Skeletal muscle tissue (tissue), 4 donors: Measurements from ENCODE around the gene ZNF821. TPM values are rescaled to one million over a fixed set of nuclear protein-coding genes. Genes with fewer than 3 reads are reported as not detected.

Experiments used
- H3K27ac ChIP-seq: one replicate; pipeline ENCODE4 v1.7.0; 2013; ENCODE audit warnings: mild to moderate bottlenecking, low read depth, low read length, inconsistent platforms
- H3K27me3 ChIP-seq, 3 donors: one replicate each; pipeline ENCODE4 v1.7.0; 2013; ENCODE audit warnings: low read length in 3 of 3; ENCODE audit not compliant: control insufficient read depth in 3 of 3, insufficient read depth in 3 of 3
- H3K36me3 ChIP-seq, 3 donors: one replicate each; pipeline ENCODE4 v1.7.0; 2013; ENCODE audit warnings: low read length in 3 of 3; ENCODE audit not compliant: control insufficient read depth in 3 of 3, insufficient read depth in 3 of 3
- H3K4me1 ChIP-seq, 3 donors: one replicate each; pipeline ENCODE4 v1.7.0; 2013; ENCODE audit warnings: low read length in 3 of 3, mild to moderate bottlenecking in 3 of 3; ENCODE audit not compliant: control insufficient read depth in 3 of 3, insufficient read depth in 3 of 3
- H3K4me3 ChIP-seq, 3 donors: one replicate each; pipeline ENCODE4 v1.7.0; 2013; ENCODE audit warnings: low read length in 3 of 3
- H3K9ac ChIP-seq, 3 donors: one replicate each; pipeline ENCODE4 v1.7.0; 2013; ENCODE audit warnings: low read length in 3 of 3, mild to moderate bottlenecking in 3 of 3, moderate library complexity in 2 of 3, low read depth in 1 of 3
- H3K9me3 ChIP-seq, 3 donors: one replicate each; pipeline ENCODE4 v1.7.0; 2013; ENCODE audit warnings: low read length in 3 of 3; ENCODE audit not compliant: control insufficient read depth in 3 of 3
- total RNA-seq: library from RNA; depleted of rRNA; stranded (reverse); fragments of >200 nt; gene quantifications from one replicate; pipeline ENCODE4 v1.2.3, GENCODE V29; 2014
- donor health status: Osteomylitis.

The ZNF821 gene
- 5.7 TPM for total RNA-seq

- H3K27ac ChIP-seq, result peak within 1 kb of the TSS; percentile 89
- peak within 1 kb of the TSS; percentile 88 to 92 (median 88) for H3K4me3 ChIP-seq
- no peaks in the 10 kb centered on the region for H3K27me3 ChIP-seq
- H3K9ac ChIP-seq, result peak within 1 kb of the TSS; percentile 92 to 93 (median 92)
- no peaks in the 10 kb centered on the region for H3K9me3 ChIP-seq
- peaks cover 0 to 12% (median 10%) of the 10 kb centered on the region in 3 donors for H3K36me3 ChIP-seq
- peaks cover 10 to 15% (median 14%) of the 10 kb centered on the region in 3 donors for H3K4me1 ChIP-seq
Observed at GRCh38 chr16:71883849-71884638, at the start of gene ZNF821. ZNF821 (minus strand) TSS chr16:71884182; CDS start chr16:71879946, 4,236 bp downstream.

GRCh38 chr16:71933017-71933416, 49.0 kb upstream of the ZNF821 start:
- peaks cover 19 to 41% (median 26%) of the 10 kb centered on the region in 3 donors for H3K4me1 ChIP-seq
- H3K27ac ChIP-seq, result peak overlapping the region; percentile 66

DNA sequence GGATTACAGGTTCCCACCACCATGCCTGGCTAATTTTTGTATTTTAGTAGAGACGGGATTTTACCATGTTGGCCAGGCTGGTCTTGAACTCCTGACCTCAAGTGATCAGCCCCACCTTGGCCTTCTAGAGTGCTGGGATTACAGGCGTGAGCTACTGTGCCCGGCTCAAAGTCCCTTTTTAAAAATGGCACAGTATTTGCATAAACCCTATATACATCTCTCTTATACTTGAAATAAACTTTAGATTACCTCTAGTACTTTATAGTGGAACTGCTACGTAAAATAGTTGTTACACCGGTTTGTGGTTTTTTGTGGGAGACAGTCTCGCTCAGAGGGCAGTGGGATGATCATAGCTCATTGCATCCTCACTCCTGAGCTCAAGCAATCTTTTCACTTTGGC, 47.6 kb upstream of the ZNF821 start:
- no peak overlapping the region for H3K4me3 ChIP-seq
- peaks cover 11 to 24% (median 22%) of the 10 kb centered on the region in 3 donors for H3K36me3 ChIP-seq
- H3K27me3 ChIP-seq, result no peaks in the 10 kb centered on the region
- no peak overlapping the region for H3K27ac ChIP-seq
- H3K9me3 ChIP-seq, result no peaks in the 10 kb centered on the region
- peaks cover 28 to 52% (median 35%) of the 10 kb centered on the region in 3 donors for H3K4me1 ChIP-seq
- no peak overlapping the region for H3K9ac ChIP-seq

More at GRCh38 chr16:71933017-71933416, 49.0 kb upstream of the ZNF821 start:
- Histone ChIP-seq H3K9ac (no peak overlapping the region), H3K27me3 (no peaks in the 10 kb centered on the region), H3K4me3 (no peak overlapping the region), H3K9me3 (no peaks in the 10 kb centered on the region), H3K36me3 (peaks cover 3 to 17% (median 15%) of the 10 kb centered on the region in 3 donors)

DNA sequence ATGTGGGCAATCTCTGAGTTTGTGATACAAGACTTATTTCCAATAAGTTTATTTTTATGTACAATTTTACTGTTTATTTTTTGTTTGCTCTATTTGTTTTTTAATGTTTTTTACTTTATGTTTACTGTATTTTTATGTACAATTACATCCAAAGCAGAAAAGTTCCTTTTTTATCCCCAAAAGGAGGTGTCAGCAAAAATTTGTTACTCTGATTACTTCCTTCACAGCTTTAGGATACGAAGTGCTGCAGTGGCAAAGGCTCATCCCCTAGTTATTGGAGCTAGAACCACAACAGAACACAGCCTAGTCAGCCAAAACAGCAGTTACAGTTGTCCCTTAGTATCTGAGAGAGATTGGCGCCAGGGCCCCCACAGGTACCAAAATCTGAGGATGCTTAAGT, 47.0 kb upstream of the ZNF821 start:
- H3K36me3 ChIP-seq, result peaks cover 13 to 26% (median 25%) of the 10 kb centered on the region in 3 donors
- H3K27ac ChIP-seq, result no peak overlapping the region
- H3K4me1 ChIP-seq, result peaks cover 28 to 52% (median 35%) of the 10 kb centered on the region in 3 donors
- no peak overlapping the region for H3K4me3 ChIP-seq
- no peaks in the 10 kb centered on the region for H3K9me3 ChIP-seq
- H3K27me3 ChIP-seq, result no peaks in the 10 kb centered on the region
- no peak overlapping the region for H3K9ac ChIP-seq

DNA sequence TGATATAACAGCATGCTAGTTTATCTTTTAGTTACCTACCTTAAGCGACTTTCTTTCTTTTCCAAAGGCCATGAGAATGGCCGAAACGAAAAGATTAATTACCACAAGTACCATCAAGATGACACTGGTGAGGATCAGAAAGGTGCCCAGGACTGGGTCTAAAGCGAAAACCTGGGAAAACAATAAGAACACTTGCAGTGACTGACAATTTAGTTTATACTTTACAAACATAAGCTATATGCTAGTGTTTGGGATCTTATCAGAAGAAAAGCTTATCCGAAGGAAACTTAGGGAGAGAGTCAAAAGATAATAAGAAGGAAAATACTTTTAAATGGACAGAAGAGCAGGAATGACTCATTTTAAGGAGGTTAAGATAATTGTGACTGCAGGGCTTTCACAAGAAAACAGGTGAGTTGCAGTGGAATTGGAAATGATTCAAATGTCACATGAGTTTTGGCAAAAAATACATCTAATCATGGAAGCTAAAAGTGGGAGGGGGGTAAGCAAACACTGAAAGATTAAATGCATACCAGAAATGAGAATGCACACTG, 46.1 kb upstream of the ZNF821 start:
- Histone ChIP-seq H3K4me1 (peaks cover 28 to 52% (median 35%) of the 10 kb centered on the region in 3 donors), H3K9ac (no peak overlapping the region), H3K36me3 (peaks cover 13 to 29% (median 26%) of the 10 kb centered on the region in 3 donors), H3K4me3 (no peak overlapping the region), H3K27ac (no peak overlapping the region), H3K27me3 (no peaks in the 10 kb centered on the region), H3K9me3 (no peaks in the 10 kb centered on the region)

DNA sequence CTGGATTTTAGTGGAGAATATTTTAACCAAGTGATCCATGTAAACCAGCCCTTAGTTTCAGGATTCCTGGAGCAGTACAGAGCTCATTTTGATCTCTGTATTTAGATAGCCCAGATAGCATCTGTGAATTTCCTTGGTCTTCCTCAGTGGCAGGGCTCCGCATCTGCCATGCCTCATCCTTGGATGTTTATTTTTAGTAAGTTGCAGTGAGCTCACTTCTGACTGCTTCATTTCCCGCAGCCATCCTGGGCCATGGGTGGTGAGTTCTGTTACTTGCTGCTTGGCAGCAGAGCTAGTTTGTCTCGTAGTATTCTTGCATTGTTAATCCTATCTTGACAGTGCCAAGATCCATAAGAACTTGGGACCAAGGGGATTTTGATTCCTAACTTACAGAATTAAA, 45.1 kb upstream of the ZNF821 start:
- H3K9ac ChIP-seq, result peak overlapping the region in 1 of 3 donors; percentile 8
- H3K9me3 ChIP-seq, result no peaks in the 10 kb centered on the region
- no peaks in the 10 kb centered on the region for H3K27me3 ChIP-seq
- H3K4me3 ChIP-seq, result no peak overlapping the region
- H3K36me3 ChIP-seq, result peaks cover 22 to 32% (median 27%) of the 10 kb centered on the region in 3 donors
- H3K4me1 ChIP-seq, result peaks cover 28 to 49% (median 33%) of the 10 kb centered on the region in 3 donors
- H3K27ac ChIP-seq, result peak overlapping the region; percentile 54

GRCh38 chr16:71927787-71928186, 43.8 kb upstream of the ZNF821 start:
- no peak overlapping the region for H3K27ac ChIP-seq
- no peaks in the 10 kb centered on the region for H3K27me3 ChIP-seq
- peaks cover 30 to 39% (median 36%) of the 10 kb centered on the region in 3 donors for H3K36me3 ChIP-seq
- no peak overlapping the region for H3K9ac ChIP-seq
- H3K9me3 ChIP-seq, result no peaks in the 10 kb centered on the region
- peaks cover 28 to 42% (median 29%) of the 10 kb centered on the region in 3 donors for H3K4me1 ChIP-seq
- no peak overlapping the region for H3K4me3 ChIP-seq

GRCh38 chr16:71927383-71927782, 43.4 kb upstream of the ZNF821 start:
- Histone ChIP-seq H3K9me3 (no peaks in the 10 kb centered on the region), H3K27ac (peak overlapping the region; percentile 60), H3K4me1 (peaks cover 28 to 42% (median 29%) of the 10 kb centered on the region in 3 donors), H3K9ac (no peak overlapping the region), H3K4me3 (no peak overlapping the region), H3K36me3 (peaks cover 34 to 43% (median 40%) of the 10 kb centered on the region in 3 donors), H3K27me3 (no peaks in the 10 kb centered on the region)

- H3K36me3 ChIP-seq, result peaks cover 57 to 68% (median 64%) of the 10 kb centered on the region in 3 donors
Observed at GRCh38 chr16:71924710-71925109, 40.7 kb upstream of the ZNF821 start.

More at GRCh38 chr16:71924710-71925109, 40.7 kb upstream of the ZNF821 start:
- Histone ChIP-seq H3K9me3 (no peaks in the 10 kb centered on the region), H3K9ac (no peak overlapping the region), H3K4me1 (peaks cover 25 to 34% (median 25%) of the 10 kb centered on the region in 3 donors), H3K27ac (no peak overlapping the region), H3K27me3 (no peaks in the 10 kb centered on the region), H3K4me3 (no peak overlapping the region)
